Chondrocyte (in vitro differentiated cells): ENCODE measurements around the gene RBM6. TPM values are rescaled to one million over a fixed set of nuclear protein-coding genes. Genes with fewer than 3 reads are reported as not detected.
A peak's percentile ranks its signal among the peaks of the same experiment; 100 is the strongest.

ENCODE experiments used
- DNase-seq: peaks from one replicate; pipeline ENCODE4 v3.0.0; 2021; ENCODE audit warnings: mixed read lengths, low spot score
- H3K27ac Mint-ChIP-seq: one replicate; pipeline ENCODE4 v1.8.0; 2021; ENCODE audit warnings: mild to moderate bottlenecking, moderate library complexity, mixed read lengths; ENCODE audit not compliant: unreplicated experiment
- H3K27me3 Mint-ChIP-seq: 2 replicates; pipeline ENCODE4 v1.8.0; 2021; ENCODE audit warnings: low read depth, mixed read lengths
- H3K36me3 Mint-ChIP-seq: 2 replicates; pipeline ENCODE4 v1.8.0; 2021; ENCODE audit warnings: low read depth, mixed read lengths
- H3K4me1 Mint-ChIP-seq: 2 replicates; pipeline ENCODE4 v1.8.0; 2021; ENCODE audit warnings: low read depth, mild to moderate bottlenecking, mixed read lengths
- H3K4me3 Mint-ChIP-seq: one replicate; pipeline ENCODE4 v1.8.0; 2021; ENCODE audit warnings: mild to moderate bottlenecking, moderate library complexity, mixed read lengths; ENCODE audit not compliant: unreplicated experiment
- H3K9me3 Mint-ChIP-seq: 2 replicates; pipeline ENCODE4 v1.8.0; 2021; ENCODE audit warnings: low read depth, mixed read lengths
- total RNA-seq: library from RNA; stranded (reverse); gene quantifications from 3 replicates; pipeline ENCODE4 v1.2.1, GENCODE V29; 2021
- TF ChIP-seq, protein P1 (sequence below): fragments of 200-600 bp; sonication (generic); IDR thresholded peaks from 2 replicates; pipeline ENCODE4 v1.5.0; 2021; ENCODE audit warnings: antibody characterized with exemption, mild to moderate bottlenecking, moderate library complexity

Gene RBM6
- total RNA-seq, 1 donor from 2014 or later = 57.1 TPM

DNA sequence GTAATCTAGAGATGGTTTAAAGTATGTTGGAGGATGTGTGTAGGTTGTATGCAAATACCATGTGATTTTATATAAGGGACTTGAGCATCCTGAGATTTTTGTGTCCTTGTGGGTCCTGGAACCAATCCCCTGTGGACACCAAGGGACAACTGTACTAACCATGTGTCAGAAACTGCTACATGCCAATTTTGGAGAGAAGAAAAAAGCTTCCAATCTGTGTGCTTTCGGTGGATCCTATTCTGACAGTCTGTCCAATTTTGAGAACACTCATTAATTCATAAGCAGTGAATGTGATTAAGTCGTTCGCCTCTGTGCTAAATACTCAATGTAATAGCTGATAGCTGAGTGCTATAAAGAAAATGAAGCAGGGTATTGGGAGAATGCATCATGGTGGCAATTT, 61.6 kb downstream of the RBM6 start:
- Mint-ChIP-seq H3K4me1 (peaks cover 11% of the 10 kb centered on the region), H3K27me3 (no peaks in the 10 kb centered on the region), H3K4me3 (no peak overlapping the region), H3K27ac (no peak overlapping the region), H3K36me3 (peaks cover 17% of the 10 kb centered on the region), H3K9me3 (no peaks in the 10 kb centered on the region)
- DNase-seq = no peak
- TF ChIP-seq, protein P1, sequence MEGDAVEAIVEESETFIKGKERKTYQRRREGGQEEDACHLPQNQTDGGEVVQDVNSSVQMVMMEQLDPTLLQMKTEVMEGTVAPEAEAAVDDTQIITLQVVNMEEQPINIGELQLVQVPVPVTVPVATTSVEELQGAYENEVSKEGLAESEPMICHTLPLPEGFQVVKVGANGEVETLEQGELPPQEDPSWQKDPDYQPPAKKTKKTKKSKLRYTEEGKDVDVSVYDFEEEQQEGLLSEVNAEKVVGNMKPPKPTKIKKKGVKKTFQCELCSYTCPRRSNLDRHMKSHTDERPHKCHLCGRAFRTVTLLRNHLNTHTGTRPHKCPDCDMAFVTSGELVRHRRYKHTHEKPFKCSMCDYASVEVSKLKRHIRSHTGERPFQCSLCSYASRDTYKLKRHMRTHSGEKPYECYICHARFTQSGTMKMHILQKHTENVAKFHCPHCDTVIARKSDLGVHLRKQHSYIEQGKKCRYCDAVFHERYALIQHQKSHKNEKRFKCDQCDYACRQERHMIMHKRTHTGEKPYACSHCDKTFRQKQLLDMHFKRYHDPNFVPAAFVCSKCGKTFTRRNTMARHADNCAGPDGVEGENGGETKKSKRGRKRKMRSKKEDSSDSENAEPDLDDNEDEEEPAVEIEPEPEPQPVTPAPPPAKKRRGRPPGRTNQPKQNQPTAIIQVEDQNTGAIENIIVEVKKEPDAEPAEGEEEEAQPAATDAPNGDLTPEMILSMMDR = no peak

DNA sequence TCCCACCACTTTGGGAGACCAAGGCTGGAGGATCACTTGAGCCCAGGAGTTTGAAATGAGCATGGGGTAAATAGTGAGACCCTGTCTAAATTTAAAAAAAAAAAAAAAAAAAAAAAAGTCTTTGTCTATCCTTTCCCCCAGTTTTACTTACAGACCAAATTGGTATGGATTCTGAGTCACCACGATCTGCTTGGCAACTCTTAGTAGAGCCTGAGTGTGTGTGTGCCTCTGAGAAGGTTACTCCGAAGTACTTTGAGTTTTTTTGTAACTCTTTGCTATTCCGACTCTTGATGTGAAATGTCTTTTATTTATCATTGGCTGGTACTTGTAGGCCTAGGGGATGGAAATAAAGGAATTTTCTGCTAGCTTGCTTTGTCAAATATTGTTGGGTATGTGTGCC, 63.3 kb downstream of the RBM6 start:
- Mint-ChIP-seq H3K27me3 (no peaks in the 10 kb centered on the region), H3K36me3 (peaks cover 19% of the 10 kb centered on the region), H3K4me3 (no peak overlapping the region), H3K4me1 (peaks cover 9% of the 10 kb centered on the region), H3K27ac (no peak overlapping the region), H3K9me3 (no peaks in the 10 kb centered on the region)
- DNase-seq = no peak
- TF ChIP-seq, protein P1 = no peak

DNA sequence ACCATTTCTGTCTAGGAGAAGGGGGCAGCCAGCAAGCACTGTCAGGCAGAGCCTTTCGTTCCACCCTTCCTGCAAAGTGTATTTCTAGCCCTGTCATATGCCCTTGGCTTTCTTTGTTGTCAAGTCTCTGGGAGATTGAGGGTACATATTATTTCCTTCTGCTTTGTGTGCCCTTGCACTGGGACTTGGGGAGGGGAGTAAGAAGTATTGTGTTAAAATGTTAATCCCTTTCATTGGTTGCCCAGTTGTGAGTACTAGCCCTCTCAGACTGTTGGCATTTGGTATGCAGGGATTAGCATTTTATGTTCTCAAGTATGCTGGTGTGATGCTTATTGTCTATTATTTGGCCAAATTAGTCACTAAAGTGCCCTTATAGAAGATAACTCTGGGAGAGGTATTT, 63.9 kb downstream of the RBM6 start:
- Mint-ChIP-seq H3K4me1 (peaks cover 6% of the 10 kb centered on the region), H3K27ac (no peak overlapping the region), H3K9me3 (no peaks in the 10 kb centered on the region), H3K4me3 (no peak overlapping the region), H3K27me3 (no peaks in the 10 kb centered on the region), H3K36me3 (peaks cover 19% of the 10 kb centered on the region)
- no peak for DNase-seq
- TF ChIP-seq, protein P1 = no peak

DNA sequence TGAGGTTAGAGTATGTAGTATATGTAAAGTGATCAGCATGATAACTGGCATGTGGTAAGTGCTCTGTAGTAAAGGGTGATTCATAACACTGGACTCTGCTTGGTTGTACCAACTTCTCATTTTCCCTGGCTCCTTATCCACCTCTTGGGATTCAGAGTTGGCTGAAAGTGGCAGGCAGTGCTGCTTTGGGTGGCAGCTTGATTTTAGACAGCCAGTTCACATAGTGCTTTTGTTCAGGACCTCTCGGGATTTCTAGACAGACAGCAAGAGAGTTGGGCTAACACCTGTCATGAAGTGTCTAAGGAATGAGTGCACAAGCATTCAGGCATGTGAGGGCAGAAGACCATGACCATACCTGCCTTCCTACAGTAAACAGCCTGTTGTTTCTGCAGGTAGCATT, 69.0 kb downstream of the RBM6 start:
- no peak overlapping the region for H3K4me3 Mint-ChIP-seq
- peak overlapping the region; percentile 42 for H3K27ac Mint-ChIP-seq
- DNase-seq = no peak
- H3K9me3 Mint-ChIP-seq = no peaks in the 10 kb centered on the region
- peaks cover 7% of the 10 kb centered on the region for H3K4me1 Mint-ChIP-seq
- peaks cover 10% of the 10 kb centered on the region for H3K36me3 Mint-ChIP-seq
- no peaks in the 10 kb centered on the region for H3K27me3 Mint-ChIP-seq
- TF ChIP-seq, protein P1 = no peak

DNA sequence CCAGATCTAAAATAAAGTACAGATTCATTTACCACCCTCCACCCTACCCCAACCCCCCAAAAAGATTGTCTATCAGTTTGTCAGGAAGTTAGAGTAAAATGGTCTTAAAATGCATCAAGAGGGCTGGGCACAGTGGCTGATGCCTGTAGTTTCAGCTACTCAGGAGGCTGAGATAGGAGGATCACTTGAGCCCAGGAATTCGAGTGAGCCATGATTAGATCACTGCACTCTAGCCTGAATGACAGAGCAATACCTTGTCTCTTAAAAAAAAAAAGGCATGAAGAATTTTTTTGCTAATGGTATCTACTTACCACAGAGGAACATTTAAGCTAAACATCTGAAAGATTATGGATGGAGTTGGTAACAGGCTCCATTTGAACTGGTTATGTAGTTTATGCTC, 71.0 kb downstream of the RBM6 start:
- Mint-ChIP-seq H3K36me3 (peaks cover 4% of the 10 kb centered on the region), H3K27me3 (no peaks in the 10 kb centered on the region), H3K4me1 (peaks cover 9% of the 10 kb centered on the region), H3K4me3 (no peak overlapping the region), H3K27ac (no peak overlapping the region), H3K9me3 (no peaks in the 10 kb centered on the region)
- TF ChIP-seq, protein P1 = no peak
- no peak for DNase-seq
